IPS-18c (cell line): ENCODE data around the gene PTPRM.
"Not testable (repeated sequence)": the region's sequence is repeated elsewhere in the genome, so short reads cannot be mapped to it uniquely, and the experiment has no call there.

Experiments
- H3K4me3 ChIP-seq: 2 replicates; pipeline ENCODE4 v1.7.0; 2013; ENCODE audit warnings: low read depth, mild to moderate bottlenecking, low read length, moderate library complexity; ENCODE audit not compliant: insufficient read depth
- H3K9me3 ChIP-seq: one replicate; pipeline ENCODE4 v1.6.1; 2013; ENCODE audit warnings: mild to moderate bottlenecking, low read length, moderate library complexity; ENCODE audit not compliant: control insufficient read depth, insufficient read depth

The PTPRM gene

GRCh38 chr18:8050616-8051329 is 483.7 kb downstream of the PTPRM start:
- no peaks in the 10 kb centered on the region for H3K9me3 ChIP-seq
- H3K4me3 ChIP-seq = no peak overlapping the region

- Histone ChIP-seq H3K4me3 (no peak overlapping the region), H3K9me3 (no peaks in the 10 kb centered on the region)
Observed at GRCh38 chr18:8051453-8051852, 484.3 kb downstream of the PTPRM start.

GRCh38 chr18:8052237-8052701 is 485.2 kb downstream of the PTPRM start:
- no peak overlapping the region for H3K4me3 ChIP-seq
- no peaks in the 10 kb centered on the region for H3K9me3 ChIP-seq

GRCh38 chr18:8056723-8057122 is 489.6 kb downstream of the PTPRM start:
- Histone ChIP-seq H3K4me3 (no peak overlapping the region), H3K9me3 (no peaks in the 10 kb centered on the region)

- H3K9me3 ChIP-seq = not testable (repeated sequence)
- peak overlapping the region; percentile 36; the same call in 1 of the 2 replicates for H3K4me3 ChIP-seq
Observed at GRCh38 chr18:8063152-8063551, 496.0 kb downstream of the PTPRM start.

GRCh38 chr18:8063733-8064132 is 496.6 kb downstream of the PTPRM start:
- no peak overlapping the region for H3K4me3 ChIP-seq

GRCh38 chr18:8065284-8065683 is 498.2 kb downstream of the PTPRM start:
- H3K9me3 ChIP-seq = peaks cover 3% of the 10 kb centered on the region
- no peak overlapping the region for H3K4me3 ChIP-seq

More at GRCh38 chr18:8063733-8064132, 496.6 kb downstream of the PTPRM start:
- H3K9me3 ChIP-seq = no peaks in the 10 kb centered on the region

- H3K4me3 ChIP-seq = no peak overlapping the region
- peaks cover 3% of the 10 kb centered on the region for H3K9me3 ChIP-seq
Observed at GRCh38 chr18:8065773-8066172, 498.7 kb downstream of the PTPRM start.

GRCh38 chr18:8069708-8070107 is 502.6 kb downstream of the PTPRM start:
- peaks cover 3% of the 10 kb centered on the region for H3K9me3 ChIP-seq
- no peak overlapping the region for H3K4me3 ChIP-seq

GRCh38 chr18:8073167-8073566 is 506.1 kb downstream of the PTPRM start:
- Histone ChIP-seq H3K9me3 (peaks cover 3% of the 10 kb centered on the region), H3K4me3 (no peak overlapping the region)

- Histone ChIP-seq H3K9me3 (no peaks in the 10 kb centered on the region), H3K4me3 (no peak overlapping the region)
Observed at GRCh38 chr18:8080092-8080491, 513.0 kb downstream of the PTPRM start.

- no peaks in the 10 kb centered on the region for H3K9me3 ChIP-seq
- no peak overlapping the region for H3K4me3 ChIP-seq
Observed at GRCh38 chr18:8081267-8081666, 514.2 kb downstream of the PTPRM start.

GRCh38 chr18:8081872-8082553 is 514.9 kb downstream of the PTPRM start:
- no peak overlapping the region for H3K4me3 ChIP-seq
- H3K9me3 ChIP-seq = no peaks in the 10 kb centered on the region

- Histone ChIP-seq H3K9me3 (no peaks in the 10 kb centered on the region), H3K4me3 (no peak overlapping the region)
Observed at GRCh38 chr18:8084160-8084559, 517.0 kb downstream of the PTPRM start.

- Histone ChIP-seq H3K4me3 (no peak overlapping the region), H3K9me3 (no peaks in the 10 kb centered on the region)
Observed at GRCh38 chr18:8088626-8089025, 521.5 kb downstream of the PTPRM start.

GRCh38 chr18:8091035-8091434 is 523.9 kb downstream of the PTPRM start:
- H3K4me3 ChIP-seq = no peak overlapping the region
- no peaks in the 10 kb centered on the region for H3K9me3 ChIP-seq

- H3K4me3 ChIP-seq = no peak overlapping the region
- no peaks in the 10 kb centered on the region for H3K9me3 ChIP-seq
Observed at GRCh38 chr18:8095947-8096570, 528.9 kb downstream of the PTPRM start.

- no peak overlapping the region for H3K4me3 ChIP-seq
- no peaks in the 10 kb centered on the region for H3K9me3 ChIP-seq
Observed at GRCh38 chr18:8097399-8097798, 530.3 kb downstream of the PTPRM start.
